CD14-positive monocyte (primary cell): Measurements from ENCODE around the gene PDHA1. TPM values are rescaled to one million over a fixed set of nuclear protein-coding genes. Genes with fewer than 3 reads are reported as not detected.
A peak's percentile ranks its signal among the peaks of the same experiment; 100 is the strongest.

ENCODE experiments used
- DNase-seq, 3 donors: peaks; one replicate each; pipeline ENCODE4 v3.0.0-alpha.2; 2011 to 2022
- H2AFZ ChIP-seq: 2 replicates; pipeline ENCODE4 v1.6.0; 2012; ENCODE audit warnings: mild to moderate bottlenecking, low read depth, low read length, inconsistent platforms; ENCODE audit not compliant: insufficient read depth, poor library complexity, severe bottlenecking
- H3K27ac ChIP-seq, 2 donors: 1 replicate in 1 of 2; 2 replicates in 1 of 2; pipeline ENCODE4 v1.5.1; 2012 to 2013; ENCODE audit warnings: low read length in 2 of 2, control low read depth in 1 of 2, inconsistent platforms in 1 of 2, low read depth in 1 of 2, mild to moderate bottlenecking in 1 of 2
- H3K27me3 ChIP-seq, 2 donors: one replicate each; pipeline versions ENCODE4 v1.6.0 to v1.6.1; 2011 to 2013; ENCODE audit warnings: low read length in 2 of 2; ENCODE audit not compliant: control insufficient read depth in 2 of 2, insufficient read depth in 2 of 2
- H3K36me3 ChIP-seq, 2 donors: replicated peaks in 1 of 2; 1 replicate in 1 of 2; 2 replicates in 1 of 2; pipeline versions ENCODE4 v1.5.1 to v1.6.1; 2012 to 2013; ENCODE audit warnings: low read length in 2 of 2, control low read depth in 1 of 2, inconsistent platforms in 1 of 2, mild to moderate bottlenecking in 1 of 2; ENCODE audit not compliant: insufficient read depth in 2 of 2, control insufficient read depth in 1 of 2
- H3K4me1 ChIP-seq, 2 donors: 1 replicate in 1 of 2; 2 replicates in 1 of 2; pipeline versions ENCODE4 v1.5.1 to v1.6.1; 2012 to 2013; ENCODE audit warnings: low read length in 2 of 2, control low read depth in 1 of 2, inconsistent platforms in 1 of 2, mild to moderate bottlenecking in 1 of 2, moderate library complexity in 1 of 2; ENCODE audit not compliant: insufficient read depth in 2 of 2, control insufficient read depth in 1 of 2
- H3K4me2 ChIP-seq: replicated peaks from 2 replicates; pipeline ENCODE3; 2012; ENCODE audit warnings: low read length, moderate library complexity, mild to moderate bottlenecking; ENCODE audit not compliant: poor library complexity, severe bottlenecking; ENCODE audit errors: extremely low read depth
- H3K4me3 ChIP-seq, 3 experiments: fragments of 200-600 bp in 1 of 3; sonication (generic) in 1 of 3; replicated peaks in 1 of 3; 1 replicate in 2 of 3; 2 replicates in 1 of 3; pipeline ENCODE4 v1.5.1; 2011 to 2013; ENCODE audit warnings: low read length in 3 of 3, mild to moderate bottlenecking in 3 of 3, control low read depth in 2 of 3, low read depth in 2 of 3, inconsistent platforms in 1 of 3, moderate library complexity in 1 of 3
- H3K79me2 ChIP-seq: 2 replicates; pipeline ENCODE4 v1.6.0; 2012; ENCODE audit warnings: mild to moderate bottlenecking, control low read depth, inconsistent platforms, low read length, moderate library complexity; ENCODE audit not compliant: insufficient read depth
- H3K9ac ChIP-seq: 2 replicates; pipeline ENCODE4 v1.6.0; 2017; ENCODE audit warnings: low read length, mild to moderate bottlenecking; ENCODE audit not compliant: insufficient read depth, poor library complexity, severe bottlenecking
- H3K9me3 ChIP-seq, 2 donors: replicated peaks in 1 of 2; 1 replicate in 1 of 2; 2 replicates in 1 of 2; pipeline versions ENCODE4 v1.5.1 to v1.6.1; 2012 to 2013; ENCODE audit warnings: low read length in 2 of 2, control low read depth in 1 of 2; ENCODE audit not compliant: control insufficient read depth in 1 of 2, insufficient read depth in 1 of 2
- H4K20me1 ChIP-seq: 2 replicates; pipeline ENCODE4 v1.6.0; 2012; ENCODE audit warnings: mild to moderate bottlenecking, low read length, control low read depth, moderate library complexity; ENCODE audit not compliant: insufficient read depth
- H3K27ac Mint-ChIP-seq, 7 donors: one replicate each; pipeline ENCODE4 v1.8.0; 2020; ENCODE audit warnings: mild to moderate bottlenecking in 7 of 7, mixed read lengths in 7 of 7, moderate library complexity in 6 of 7, inconsistent platforms in 2 of 7
- H3K27me3 Mint-ChIP-seq, 3 donors: one replicate each; pipeline ENCODE4 v1.8.0; 2021 to 2022; ENCODE audit warnings: low read depth in 3 of 3, mild to moderate bottlenecking in 3 of 3, mixed read lengths in 3 of 3, moderate library complexity in 3 of 3, inconsistent platforms in 1 of 3
- H3K36me3 Mint-ChIP-seq, 2 donors: one replicate each; pipeline ENCODE4 v1.8.0; 2020; ENCODE audit warnings: mixed read lengths in 2 of 2, inconsistent platforms in 1 of 2, mild to moderate bottlenecking in 1 of 2
- H3K4me1 Mint-ChIP-seq: one replicate; pipeline ENCODE4 v1.8.0; 2020; ENCODE audit warnings: mild to moderate bottlenecking, mixed read lengths
- H3K4me3 Mint-ChIP-seq, 2 donors: one replicate each; pipeline ENCODE4 v1.8.0; 2020; ENCODE audit warnings: mild to moderate bottlenecking in 2 of 2, mixed read lengths in 2 of 2, moderate library complexity in 1 of 2
- H3K9me3 Mint-ChIP-seq, 7 donors: one replicate each; pipeline ENCODE4 v1.8.0; 2020 to 2022; ENCODE audit warnings: mixed read lengths in 7 of 7, mild to moderate bottlenecking in 6 of 7, moderate library complexity in 6 of 7, inconsistent platforms in 2 of 7
- CTCF ChIP-seq: fragments of 200-600 bp; IDR thresholded peaks from one replicate; pipeline ENCODE4 v1.8.0; 2022; ENCODE audit warnings: antibody characterized with exemption, mild to moderate bottlenecking
- WGBS: methylation state at CpG from one replicate; pipeline ENCODE4 v1.1.5; 2013; ENCODE audit warnings: missing lambda C conversion rate; ENCODE audit not compliant: insufficient coverage; 5-methylcytosine and 5-hydroxymethylcytosine counted together
- intact Hi-C, 2 donors: fragments of 100-400 bp; cut with micrococcal nuclease; formaldehyde crosslinking; loops; one replicate each; pipeline versions ENCODE4 v1.15.0 to v1.15.1; 2023
- polyA plus RNA-seq, 3 donors: library from polyadenylated mRNA; depleted of rRNA in 1 of 3; unstranded in 2 of 3; stranded (reverse) in 1 of 3; fragments of 300-500 nt in 2 of 3; fragments of >200 nt in 1 of 3; fragmentation: Illumina TruSeq in 2 of 3; gene quantifications; 1 replicate in 2 of 3; 2 replicates in 1 of 3; pipeline ENCODE4 v1.2.3, GENCODE V29; 2012 to 2021

PDHA1 gene
- polyA plus RNA-seq, 3 donors, result 56.0 to 76.3 (median 74.8) TPM

- Mint-ChIP-seq H3K27me3 (peaks cover 0 to 5% (median 0%) of the 10 kb centered on the region in 3 donors), H3K36me3 (peaks cover 27 to 42% of the 10 kb centered on the region in 2 donors), H3K4me3 (no peak overlapping the region), H3K9me3 (peaks cover 0 to 3% (median 0%) of the 10 kb centered on the region in 7 donors), H3K4me1 (peaks cover 22% of the 10 kb centered on the region), H3K27ac (no peak overlapping the region)
- Histone ChIP-seq H4K20me1 (no peaks in the 10 kb centered on the region), H3K9me3 (no peaks in the 10 kb centered on the region), H3K27ac (no peak overlapping the region), H3K79me2 (peaks cover 40% of the 10 kb centered on the region), H3K4me1 (peaks cover 22 to 25% of the 10 kb centered on the region in 2 donors), H3K36me3 (peaks cover 21 to 38% of the 10 kb centered on the region in 2 donors), H3K4me2 (no peak overlapping the region), H2AFZ (no peak overlapping the region), H3K9ac (no peak overlapping the region), H3K27me3 (no peaks in the 10 kb centered on the region), H3K4me3 (no peak overlapping the region)
- TF ChIP-seq CTCF, result no peak
- WGBS, result no CpG with 5 or more reads among the region's 2 CpGs
- DNase-seq, result no peak
- intact Hi-C loops, result no loop called here
Observed at GRCh38 chrX:19349264-19349663, 5.5 kb downstream of the PDHA1 start.

GRCh38 chrX:19350941-19351384 is 7.2 kb downstream of the PDHA1 start:
- intact Hi-C loops, result no loop called here
- Histone ChIP-seq H3K4me2 (no peak overlapping the region), H4K20me1 (no peaks in the 10 kb centered on the region), H3K9ac (no peak overlapping the region), H3K27ac (peak overlapping the region; percentile 2 to 59), H3K27me3 (no peaks in the 10 kb centered on the region), H3K4me1 (peaks cover 12 to 16% of the 10 kb centered on the region in 2 donors), H2AFZ (no peak overlapping the region), H3K4me3 (no peak overlapping the region), H3K79me2 (peaks cover 24% of the 10 kb centered on the region), H3K9me3 (no peaks in the 10 kb centered on the region), H3K36me3 (peaks cover 38 to 55% of the 10 kb centered on the region in 2 donors)
- DNase-seq, result peak in 2 of 3 donors; percentile 28 to 49
- Mint-ChIP-seq H3K4me3 (no peak overlapping the region), H3K27me3 (peaks cover 0 to 2% (median 0%) of the 10 kb centered on the region in 3 donors), H3K36me3 (peaks cover 43 to 59% of the 10 kb centered on the region in 2 donors), H3K9me3 (peaks cover 0 to 2% (median 0%) of the 10 kb centered on the region in 7 donors), H3K4me1 (peaks cover 17% of the 10 kb centered on the region), H3K27ac (peak overlapping the region; percentile 35 to 83 (median 75))
- WGBS, result 0% methylated on average over 1 of the region's 8 CpGs
- no peak for TF ChIP-seq CTCF
